A673 (cell line): ENCODE data around the gene ATCAY.

Experiments used
- CTCF ChIP-seq: fragments of 300-800, 200-600 bp; sonication (generic); conservative IDR thresholded peaks from 2 replicates; pipeline ENCODE4 v1.5.1; 2017; ENCODE audit warnings: low read depth, mild to moderate bottlenecking, antibody characterized with exemption, low read length, moderate library complexity, mixed read lengths
- EZH2 ChIP-seq: fragments of 200-600 bp; sonication (generic); IDR thresholded peaks from 2 replicates; pipeline ENCODE4 v1.6.1; 2017; ENCODE audit warnings: borderline replicate concordance, low read depth, mild to moderate bottlenecking, mixed read lengths, antibody characterized with exemption, low read length; ENCODE audit not compliant: poor library complexity, severe bottlenecking

GRCh38 chr19:3895788-3896187, 15.3 kb downstream of the ATCAY start:
- TF ChIP-seq EZH2: no peak
- no peak for TF ChIP-seq CTCF
